Measurements from ENCODE around the gene DCAF7.

The DCAF7 gene

DNA sequence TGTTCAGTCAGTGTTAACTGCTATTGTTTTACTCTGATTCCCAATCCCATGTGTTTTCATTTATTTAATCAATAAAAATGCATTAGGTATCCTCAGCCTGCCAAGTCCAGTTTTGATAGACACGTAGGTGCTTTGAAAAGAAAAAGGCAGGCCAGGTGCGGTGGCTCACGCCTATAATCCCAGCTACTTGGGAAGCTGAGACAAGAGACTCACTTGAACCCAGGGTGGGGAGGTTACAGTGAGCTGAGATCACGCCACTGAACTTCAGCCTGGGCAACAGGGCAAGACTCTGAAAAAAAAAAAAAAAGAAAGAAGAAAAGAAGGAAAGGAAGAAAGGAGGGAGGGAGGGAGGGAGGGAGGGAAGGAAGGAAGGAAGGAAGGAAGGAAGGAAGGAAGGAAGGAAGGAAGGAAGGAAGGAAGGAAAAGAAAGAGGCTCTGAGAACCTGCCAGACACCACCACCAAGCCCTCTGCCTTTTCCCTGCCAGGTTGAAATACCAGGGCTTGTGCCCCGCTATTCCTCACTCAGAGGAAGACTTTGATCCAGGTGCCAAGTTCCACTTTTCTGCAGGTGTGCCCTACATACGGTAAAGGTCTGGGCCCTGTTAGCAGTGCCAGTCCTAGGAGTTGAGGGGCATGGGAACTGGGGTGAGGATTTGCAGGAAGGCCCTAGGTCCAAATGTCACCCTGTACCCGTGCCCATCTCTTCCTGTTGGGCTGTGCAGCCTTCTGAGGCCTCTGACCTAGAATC, 37.2 kb upstream of the DCAF7 start:
- Histone ChIP-seq H3K27ac (no peak overlapping the region), H3K9ac (no peak overlapping the region), H4K20me1 (ENCODE audit: insufficient read depth) (no peaks in the 10 kb centered on the region), H3K27me3 (ENCODE audit: insufficient read depth, low read depth) (peaks cover 62% of the 10 kb centered on the region), H3K4me1 (ENCODE audit: low read depth, poor library complexity, severe bottlenecking) (no peaks in the 10 kb centered on the region), H2AFZ (ENCODE audit: low read depth) (no peak overlapping the region), H3K79me2 (ENCODE audit: insufficient read depth, low read depth) (no peaks in the 10 kb centered on the region), H3K4me3 (IDR thresholded peaks at IDR 0.05; ENCODE audit: insufficient read depth, low read depth, low read length) (no peak overlapping the region), H3K36me3 (ENCODE audit: insufficient read depth) (no peaks in the 10 kb centered on the region), H3K4me2 (no peak overlapping the region)
- TF ChIP-seq, protein P1, sequence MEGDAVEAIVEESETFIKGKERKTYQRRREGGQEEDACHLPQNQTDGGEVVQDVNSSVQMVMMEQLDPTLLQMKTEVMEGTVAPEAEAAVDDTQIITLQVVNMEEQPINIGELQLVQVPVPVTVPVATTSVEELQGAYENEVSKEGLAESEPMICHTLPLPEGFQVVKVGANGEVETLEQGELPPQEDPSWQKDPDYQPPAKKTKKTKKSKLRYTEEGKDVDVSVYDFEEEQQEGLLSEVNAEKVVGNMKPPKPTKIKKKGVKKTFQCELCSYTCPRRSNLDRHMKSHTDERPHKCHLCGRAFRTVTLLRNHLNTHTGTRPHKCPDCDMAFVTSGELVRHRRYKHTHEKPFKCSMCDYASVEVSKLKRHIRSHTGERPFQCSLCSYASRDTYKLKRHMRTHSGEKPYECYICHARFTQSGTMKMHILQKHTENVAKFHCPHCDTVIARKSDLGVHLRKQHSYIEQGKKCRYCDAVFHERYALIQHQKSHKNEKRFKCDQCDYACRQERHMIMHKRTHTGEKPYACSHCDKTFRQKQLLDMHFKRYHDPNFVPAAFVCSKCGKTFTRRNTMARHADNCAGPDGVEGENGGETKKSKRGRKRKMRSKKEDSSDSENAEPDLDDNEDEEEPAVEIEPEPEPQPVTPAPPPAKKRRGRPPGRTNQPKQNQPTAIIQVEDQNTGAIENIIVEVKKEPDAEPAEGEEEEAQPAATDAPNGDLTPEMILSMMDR (conservative IDR thresholded peaks at IDR 0.05; ENCODE audit: low read depth, low read length) = no peak

DNA sequence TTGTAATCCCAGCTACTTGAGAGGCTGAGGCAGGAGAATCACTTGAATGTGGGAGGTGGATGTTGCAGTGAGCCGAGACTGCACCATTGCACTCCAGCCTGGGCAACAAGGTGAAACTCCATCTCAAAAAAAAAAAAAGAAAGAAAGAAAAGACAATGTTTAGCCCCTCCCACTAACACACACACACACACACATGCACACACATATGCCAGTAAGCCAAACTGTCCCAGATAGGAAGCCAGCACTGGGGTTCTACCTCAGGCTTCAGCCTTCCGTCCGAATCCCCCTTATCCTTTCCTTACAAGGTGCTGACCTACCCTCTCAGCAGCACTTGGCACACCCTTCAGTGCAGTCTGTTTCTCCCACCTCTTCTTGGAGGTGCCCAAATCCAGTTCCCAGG, 35.8 kb upstream of the DCAF7 start:
- Histone ChIP-seq H3K4me1 (ENCODE audit: low read depth, poor library complexity, severe bottlenecking) (no peaks in the 10 kb centered on the region), H3K9ac (no peak overlapping the region), H3K79me2 (ENCODE audit: insufficient read depth, low read depth) (no peaks in the 10 kb centered on the region), H3K4me3 (IDR thresholded peaks at IDR 0.05; ENCODE audit: insufficient read depth, low read depth, low read length) (no peak overlapping the region), H3K27me3 (ENCODE audit: insufficient read depth, low read depth) (peaks cover 56% of the 10 kb centered on the region), H3K27ac (no peak overlapping the region), H2AFZ (ENCODE audit: low read depth) (no peak overlapping the region), H3K36me3 (ENCODE audit: insufficient read depth) (no peaks in the 10 kb centered on the region), H3K4me2 (no peak overlapping the region), H4K20me1 (ENCODE audit: insufficient read depth) (no peaks in the 10 kb centered on the region)
- TF ChIP-seq, protein P1 (conservative IDR thresholded peaks at IDR 0.05; ENCODE audit: low read depth, low read length) = no peak

DNA sequence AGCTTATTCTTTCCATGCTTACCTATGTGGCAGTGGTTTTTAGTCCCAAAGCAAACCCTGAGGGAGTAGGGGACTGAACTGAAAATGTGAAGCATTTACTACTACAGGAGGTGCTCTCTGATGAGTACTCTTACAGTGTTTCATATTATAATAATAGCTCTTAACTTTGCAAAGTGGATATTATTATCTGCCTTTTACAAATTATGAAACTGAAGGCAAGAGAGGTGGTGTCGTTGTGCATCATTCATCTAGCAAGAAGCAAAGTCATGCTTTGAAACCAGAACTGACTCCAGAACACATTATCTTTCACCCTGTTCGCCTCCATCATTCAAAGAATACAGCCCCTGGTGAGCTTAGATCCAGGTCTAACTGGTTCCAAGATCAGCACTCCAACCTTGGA, 35.3 kb upstream of the DCAF7 start:
- Histone ChIP-seq H3K79me2 (ENCODE audit: insufficient read depth, low read depth) (no peaks in the 10 kb centered on the region), H3K4me3 (IDR thresholded peaks at IDR 0.05; ENCODE audit: insufficient read depth, low read depth, low read length) (no peak overlapping the region), H3K9ac (no peak overlapping the region), H3K4me1 (ENCODE audit: low read depth, poor library complexity, severe bottlenecking) (no peaks in the 10 kb centered on the region), H4K20me1 (ENCODE audit: insufficient read depth) (no peaks in the 10 kb centered on the region), H2AFZ (ENCODE audit: low read depth) (no peak overlapping the region), H3K36me3 (ENCODE audit: insufficient read depth) (no peaks in the 10 kb centered on the region), H3K27me3 (ENCODE audit: insufficient read depth, low read depth) (peaks cover 56% of the 10 kb centered on the region), H3K4me2 (no peak overlapping the region), H3K27ac (no peak overlapping the region)
- TF ChIP-seq, protein P1 (conservative IDR thresholded peaks at IDR 0.05; ENCODE audit: low read depth, low read length) = no peak

DNA sequence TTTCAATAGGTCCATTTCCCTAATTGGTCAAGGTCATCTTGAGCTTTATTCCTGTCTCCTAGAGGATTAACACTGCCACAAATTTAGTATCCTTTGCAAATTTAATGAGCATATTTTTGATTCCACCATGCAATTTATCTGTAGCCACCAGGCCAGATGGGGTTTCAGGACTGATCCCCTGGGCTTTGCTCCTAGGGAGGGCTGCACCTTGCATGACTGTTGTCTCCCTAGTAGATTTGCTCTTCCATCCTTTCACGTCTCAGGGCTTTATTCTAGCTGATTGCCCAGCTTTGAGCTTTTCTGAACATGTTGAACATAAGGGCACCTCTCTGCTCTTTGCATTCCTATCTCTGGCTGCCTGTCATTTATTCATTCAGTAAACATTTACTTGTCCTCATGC, 34.9 kb upstream of the DCAF7 start:
- no peak overlapping the region for H3K4me3 ChIP-seq (IDR thresholded peaks at IDR 0.05; ENCODE audit: insufficient read depth, low read depth, low read length)
- no peak overlapping the region for H3K27ac ChIP-seq
- peaks cover 54% of the 10 kb centered on the region for H3K27me3 ChIP-seq (ENCODE audit: insufficient read depth, low read depth)

More for the DNA sequence above, 34.9 kb upstream of the DCAF7 start:
- no peaks in the 10 kb centered on the region for H3K4me1 ChIP-seq (ENCODE audit: low read depth, poor library complexity, severe bottlenecking)
- H3K36me3 ChIP-seq (ENCODE audit: insufficient read depth) = no peaks in the 10 kb centered on the region
- H2AFZ ChIP-seq (ENCODE audit: low read depth) = no peak overlapping the region
- H3K4me2 ChIP-seq = no peak overlapping the region
- TF ChIP-seq, protein P1 (conservative IDR thresholded peaks at IDR 0.05; ENCODE audit: low read depth, low read length) = no peak
- H4K20me1 ChIP-seq (ENCODE audit: insufficient read depth) = no peaks in the 10 kb centered on the region
- H3K79me2 ChIP-seq (ENCODE audit: insufficient read depth, low read depth) = no peaks in the 10 kb centered on the region
- H3K9ac ChIP-seq = no peak overlapping the region
